Measurements from ENCODE around the gene MED26.

MED26 gene

DNA sequence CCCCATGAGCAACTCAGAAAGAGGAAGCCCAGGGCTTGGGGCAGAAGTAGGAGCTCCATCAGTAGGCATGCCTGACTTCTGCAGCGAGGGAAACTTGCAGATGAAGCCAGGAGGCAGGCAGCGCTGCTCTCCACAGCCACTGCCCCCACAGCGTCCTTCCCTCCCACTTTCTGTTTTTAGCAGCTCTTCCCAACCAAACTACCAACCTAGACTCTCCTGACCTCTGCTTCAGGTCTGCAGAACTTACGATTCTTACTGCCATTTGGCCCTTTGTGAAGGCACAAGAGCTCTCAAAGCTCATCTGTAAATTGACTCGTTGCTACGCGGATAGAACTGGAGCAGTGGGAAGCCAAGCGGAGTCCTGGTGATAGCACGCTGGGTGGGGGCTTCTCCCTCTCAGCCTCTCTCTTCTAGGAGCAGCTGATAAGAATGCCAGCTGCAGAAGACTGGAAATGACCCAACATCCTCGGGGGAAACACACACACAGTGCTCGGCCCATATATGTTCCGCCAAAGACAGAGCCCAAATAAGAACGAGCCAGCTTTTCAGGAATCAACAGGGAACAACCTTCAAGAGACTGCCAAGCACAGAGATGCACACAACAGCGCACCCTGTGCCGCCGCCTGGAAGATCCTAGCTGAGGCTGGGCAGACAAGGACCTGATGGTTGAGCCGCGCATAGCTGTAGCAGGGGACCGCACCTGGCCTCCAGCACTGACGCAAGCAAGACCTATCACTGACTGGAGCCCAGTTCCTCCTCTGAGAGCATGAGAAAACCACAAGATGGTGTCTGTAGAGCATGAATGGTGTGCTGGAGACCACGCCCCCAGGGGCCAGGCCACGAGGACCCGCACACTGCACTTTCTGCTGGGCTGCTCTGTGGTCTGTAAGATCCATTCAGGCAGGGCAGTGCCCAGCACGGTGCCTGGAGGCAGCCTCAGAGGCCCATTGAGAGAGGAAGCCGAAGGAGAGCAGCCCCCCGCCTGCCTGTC lies 39.9 kb downstream of the MED26 start:
- no peak for DNase-seq

DNA sequence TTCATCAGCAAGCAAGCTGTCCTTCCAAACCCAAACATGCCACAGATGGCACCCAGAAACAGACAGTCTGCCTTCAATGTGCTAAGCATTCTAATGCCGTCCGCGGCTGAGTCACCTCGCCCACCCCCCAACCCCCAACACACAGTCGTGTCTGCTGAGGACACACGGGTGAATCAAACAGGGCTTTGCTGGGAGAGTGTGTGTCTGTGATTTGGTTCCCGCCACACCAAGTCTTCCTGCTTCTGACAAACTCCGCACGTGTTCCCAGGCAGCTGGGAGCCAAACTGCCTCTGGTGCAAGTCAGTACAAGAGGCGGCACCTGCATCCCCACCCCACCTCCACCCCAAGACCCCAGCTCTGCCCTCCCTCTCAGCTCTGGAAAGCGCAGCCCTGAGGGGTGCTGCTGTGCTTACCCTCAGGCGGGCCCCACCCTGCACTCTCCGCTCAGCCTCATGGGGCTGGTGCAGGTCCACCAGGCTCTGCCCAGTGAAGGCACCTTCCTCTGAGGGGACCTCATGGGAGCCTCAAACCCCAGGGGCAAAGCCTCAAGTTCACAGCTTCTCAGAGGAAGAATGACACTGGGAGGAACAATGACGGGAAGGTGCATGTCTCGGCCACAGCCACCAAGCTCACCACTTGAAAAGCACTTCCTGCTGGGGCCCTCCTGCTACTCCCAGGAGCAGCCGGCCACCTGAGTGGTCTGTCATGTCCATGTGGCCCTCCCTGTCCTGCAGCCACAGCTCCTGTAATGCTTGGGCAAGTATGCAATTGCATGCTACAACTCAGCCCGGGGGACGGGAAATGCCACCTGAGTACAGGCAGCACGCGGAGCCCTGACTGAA lies 40.8 kb downstream of the MED26 start:
- no peak for DNase-seq

- no peak for DNase-seq
These were observed 41.5 kb downstream of the MED26 start for GRCh38 chr19:16586477-16586871.

DNA sequence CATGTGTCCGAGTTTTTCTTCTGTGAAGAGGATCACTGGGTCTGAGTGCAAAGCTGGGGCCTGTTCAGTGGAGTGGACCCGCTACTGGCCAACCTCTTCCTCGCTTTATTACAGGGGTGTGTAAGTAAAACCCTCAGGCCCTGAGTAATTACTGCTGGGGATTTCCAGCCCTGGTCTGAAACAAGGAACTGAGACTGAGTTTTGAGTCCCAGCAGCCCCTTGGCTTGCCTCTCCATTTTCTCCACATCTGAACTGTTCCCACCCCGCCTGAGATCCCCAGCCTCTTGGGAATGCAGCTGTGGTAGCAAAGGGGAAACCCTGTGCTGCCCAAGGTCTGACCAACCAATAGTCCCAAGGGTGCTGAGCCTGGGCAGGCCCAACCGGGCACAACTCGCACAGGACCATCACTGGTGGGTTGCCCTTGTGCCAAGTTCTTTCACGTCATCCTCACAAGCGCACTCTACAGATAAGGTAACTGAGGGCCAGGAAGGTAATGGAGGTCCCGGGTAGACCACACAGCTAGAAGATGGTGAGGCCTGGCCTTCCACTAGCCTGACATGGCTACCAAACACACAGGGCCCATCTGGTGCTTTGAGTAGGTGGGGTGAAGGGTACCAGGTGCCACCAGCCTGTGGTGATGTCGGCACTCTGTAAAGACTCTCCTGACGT lies 42.1 kb downstream of the MED26 start:
- no peak for DNase-seq

DNA sequence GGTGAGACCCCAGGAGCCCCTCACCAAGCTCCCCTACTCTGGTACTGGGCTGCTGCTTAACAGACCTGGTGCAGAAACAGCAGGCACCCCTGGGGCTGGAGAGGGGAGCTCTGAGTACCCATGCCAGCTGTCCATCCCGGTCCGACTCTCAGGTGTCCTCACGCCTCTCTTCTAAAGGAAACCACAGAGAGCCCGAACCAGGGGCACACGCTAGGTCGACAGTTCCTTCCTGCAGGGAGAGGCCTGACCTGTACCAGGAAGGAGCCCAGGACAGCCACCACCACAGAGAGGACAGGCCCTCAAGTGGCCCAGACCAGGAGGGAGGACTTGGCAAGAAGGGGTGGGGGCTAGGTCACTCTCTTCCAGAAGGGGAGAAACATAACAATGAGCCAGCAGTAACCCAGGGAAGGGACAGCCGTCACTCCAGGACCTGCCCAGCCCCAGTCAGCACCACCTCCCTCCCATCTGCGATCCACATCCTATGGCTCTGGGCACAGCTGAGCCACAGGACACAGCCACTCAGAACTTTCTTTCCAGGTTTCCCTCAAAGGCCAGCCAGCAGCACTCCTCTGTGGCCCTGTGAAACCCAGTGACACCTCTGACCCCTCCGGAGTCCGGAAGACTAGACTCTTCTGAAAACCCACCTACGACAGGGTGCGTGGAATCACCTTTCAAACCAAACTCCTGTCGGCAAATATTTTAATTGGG lies 42.8 kb downstream of the MED26 start:
- DNase-seq: no peak

DNA sequence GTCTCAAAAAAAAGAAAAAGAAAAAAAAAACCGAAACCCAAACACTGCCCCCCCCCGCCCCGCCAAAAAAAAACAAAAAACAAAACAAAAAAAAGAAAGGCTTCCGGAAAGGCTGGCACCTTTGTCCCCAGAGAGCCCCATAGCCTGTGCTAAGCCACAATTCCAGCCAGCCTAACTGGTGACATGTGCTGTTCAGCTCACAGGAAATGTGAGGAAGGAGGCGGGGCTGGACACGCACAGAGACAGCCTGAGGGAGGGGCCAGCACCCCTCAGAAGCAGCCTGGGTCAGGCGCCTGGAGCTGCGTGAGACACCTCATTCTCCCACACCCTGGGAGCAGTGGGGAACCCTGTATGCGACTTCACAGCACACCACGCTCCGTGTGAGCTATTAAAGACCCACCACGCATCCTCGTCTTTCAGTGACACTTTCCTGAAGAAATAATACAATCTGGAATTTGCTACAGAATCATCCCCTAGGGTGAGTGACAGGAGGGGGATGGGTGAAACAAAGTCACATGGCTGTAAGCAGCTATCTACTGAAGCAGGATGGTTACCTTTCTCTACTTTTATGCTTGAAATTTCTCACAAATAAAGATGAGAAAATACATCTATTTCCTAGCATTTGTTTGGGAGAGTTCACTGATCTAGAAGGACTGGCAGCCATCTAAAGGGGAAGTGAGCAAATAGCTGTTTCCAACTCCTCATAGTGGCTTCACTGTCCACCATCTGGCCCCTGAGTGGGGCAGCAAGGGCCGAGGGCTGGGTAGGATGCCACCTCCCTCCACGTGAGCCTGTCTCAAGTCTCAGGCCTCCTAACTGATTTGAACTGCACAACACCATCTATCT lies 43.5 kb downstream of the MED26 start:
- DNase-seq: no peak

GRCh38 chr19:16582486-16583261 lies 45.3 kb downstream of the MED26 start:
- DNase-seq: no peak

GRCh38 chr19:16581971-16582343 lies 46.0 kb downstream of the MED26 start:
- DNase-seq: no peak

DNA sequence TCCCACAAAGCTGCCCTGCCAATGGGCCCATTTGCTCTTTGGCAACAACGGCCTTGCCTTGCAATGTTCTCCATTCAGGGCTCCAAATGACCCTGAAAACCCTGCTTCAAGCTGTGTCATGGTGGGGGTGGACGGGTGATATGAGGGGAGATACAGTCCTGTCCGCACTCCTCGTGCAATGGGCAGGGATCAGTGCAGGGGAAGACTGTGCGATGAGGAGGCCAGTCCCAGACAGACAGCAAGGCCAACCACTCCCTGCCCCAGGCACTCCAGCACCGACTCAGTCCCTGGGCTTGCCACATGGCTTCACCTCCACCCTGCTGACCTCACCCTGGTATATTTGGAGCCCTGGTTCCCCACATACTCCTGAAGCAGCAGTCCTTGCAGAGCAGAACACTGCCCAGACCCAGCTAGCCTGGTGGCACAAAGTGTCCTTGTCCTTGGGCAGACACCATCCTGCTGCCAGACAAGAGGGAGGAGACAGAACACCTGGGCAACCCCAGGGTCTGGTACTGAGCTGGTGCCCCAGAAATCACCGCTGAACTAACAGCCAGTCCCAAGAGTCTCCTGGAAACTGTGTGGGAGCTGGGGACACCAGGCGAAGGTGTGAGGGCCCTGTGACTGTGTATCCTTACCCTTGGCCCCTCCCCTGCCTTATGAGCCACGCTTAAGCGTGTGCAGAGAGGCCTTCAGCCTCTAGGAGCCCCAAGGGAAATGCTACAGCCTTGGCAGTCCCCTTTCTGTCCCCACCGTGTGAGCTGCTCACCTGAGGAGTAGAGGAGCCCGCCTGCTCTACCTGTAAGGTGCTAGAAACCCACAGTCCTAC lies 46.6 kb downstream of the MED26 start:
- DNase-seq: no peak

GRCh38 chr19:16579381-16579780 lies 48.6 kb downstream of the MED26 start:
- DNase-seq: no peak

GRCh38 chr19:16577531-16577985 lies 50.4 kb downstream of the MED26 start:
- no peak for DNase-seq

- DNase-seq: no peak
These were observed 51.1 kb downstream of the MED26 start for GRCh38 chr19:16576690-16577530.

DNA sequence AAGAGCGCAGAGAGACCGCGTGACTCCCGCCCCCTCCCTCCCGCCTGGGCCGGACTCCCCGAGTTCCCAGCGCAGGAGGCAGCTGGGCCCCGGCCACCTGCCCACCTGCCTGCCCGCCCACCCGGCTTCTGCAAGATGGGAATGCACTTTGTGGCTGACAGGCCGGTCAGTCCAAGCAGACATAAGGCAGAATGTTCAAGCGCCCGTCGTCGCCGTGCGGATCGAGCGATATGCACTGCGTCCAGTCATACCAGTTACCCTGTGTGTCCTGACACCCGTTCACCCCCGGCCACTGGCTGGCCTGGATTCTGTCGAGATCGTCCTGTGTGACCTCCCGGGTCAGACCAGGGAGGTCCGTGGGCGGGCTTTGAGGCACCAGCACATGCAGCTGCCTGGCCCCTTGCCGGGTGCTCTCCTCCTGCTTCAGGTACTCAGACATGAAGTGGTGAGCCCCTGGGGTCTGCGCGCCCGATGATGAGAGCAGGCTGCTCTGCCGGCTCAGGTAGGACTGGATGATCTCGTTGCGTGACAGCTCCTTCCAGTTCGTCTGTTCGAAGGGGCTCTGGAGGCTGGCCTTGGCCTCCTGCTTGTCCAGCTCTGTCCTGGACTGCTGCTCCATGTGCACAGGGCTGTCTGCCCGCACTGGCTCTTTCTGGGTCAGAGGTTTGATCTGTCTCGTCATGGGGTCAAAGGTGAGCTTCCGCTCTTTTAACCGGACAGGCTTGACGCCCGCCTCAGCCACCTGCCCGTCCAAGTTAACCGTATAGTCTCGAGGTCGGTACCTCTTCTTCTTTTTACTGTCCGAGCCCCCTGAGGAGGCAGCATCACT lies 51.9 kb downstream of the MED26 start:
- DNase-seq: no peak

- DNase-seq: no peak
These were observed 52.7 kb downstream of the MED26 start for GRCh38 chr19:16575282-16575681.

DNA sequence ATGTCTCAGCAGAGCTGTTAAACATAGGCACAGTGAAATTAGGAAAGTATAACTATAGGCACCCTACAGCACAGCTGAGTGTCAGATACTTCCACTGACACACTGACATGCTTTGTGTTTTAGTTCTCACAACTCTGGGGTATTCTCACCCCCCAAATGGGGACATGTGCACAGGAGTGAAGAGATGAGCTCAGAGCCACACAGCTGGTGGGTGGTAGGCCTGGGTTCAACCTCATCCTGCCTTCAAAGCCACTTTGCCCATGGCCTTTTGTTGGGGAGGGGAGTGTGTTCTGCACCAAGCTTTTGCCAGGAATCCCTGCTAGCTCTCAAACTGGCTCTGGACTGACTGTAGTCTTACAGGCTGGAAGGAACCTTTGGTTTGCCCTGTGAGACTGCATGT lies 54.1 kb downstream of the MED26 start:
- DNase-seq: no peak

- no peak for DNase-seq
These were observed 54.7 kb downstream of the MED26 start for GRCh38 chr19:16573296-16573695.

- peak; percentile 95 for DNase-seq
These were observed 55.4 kb downstream of the MED26 start, which contains the start of gene SLC35E1 for GRCh38 chr19:16572332-16573211. SLC35E1 (minus strand) TSS chr19:16572415; CDS start chr19:16572364, 51 bp downstream.
